GM23248 (cell line): ENCODE measurements around the gene RFX2. TPM values are rescaled to one million over a fixed set of nuclear protein-coding genes. Genes with fewer than 3 reads are reported as not detected.
"Not testable (repeated sequence)": the region's sequence is repeated elsewhere in the genome, so short reads cannot be mapped to it uniquely, and the experiment has no call there.

ENCODE experiments used
- DNase-seq: peaks from one replicate; pipeline ENCODE4 v3.0.0-alpha.2; 2015
- H2AFZ ChIP-seq: fragments of 200-600 bp; sonication (generic); 2 replicates; pipeline ENCODE4 v1.6.1; 2016; ENCODE audit warnings: antibody characterized with exemption
- H3F3A ChIP-seq: fragments of 200-600 bp; sonication (generic); 2 replicates; pipeline ENCODE4 v1.6.1; 2016; ENCODE audit warnings: mild to moderate bottlenecking, antibody characterized with exemption, mixed run types; ENCODE audit not compliant: insufficient read depth
- H3K27ac ChIP-seq: fragments of 200-600 bp; sonication (generic); 2 replicates; pipeline ENCODE4 v1.5.1; 2016; ENCODE audit warnings: mild to moderate bottlenecking
- H3K27me3 ChIP-seq: fragments of 200-600 bp; sonication (generic); replicated peaks from 2 replicates; pipeline ENCODE4 v1.6.1; 2016; ENCODE audit warnings: mild to moderate bottlenecking; ENCODE audit not compliant: insufficient read depth
- H3K36me3 ChIP-seq: fragments of 200-600 bp; sonication (generic); 2 replicates; pipeline ENCODE4 v1.6.1; 2016; ENCODE audit warnings: low read depth, mild to moderate bottlenecking
- H3K4me1 ChIP-seq: fragments of 200-600 bp; sonication (generic); 2 replicates; pipeline ENCODE4 v1.6.1; 2016; ENCODE audit warnings: mild to moderate bottlenecking; ENCODE audit not compliant: insufficient read depth
- H3K4me2 ChIP-seq: fragments of 200-600 bp; sonication (generic); one replicate; pipeline ENCODE4 v1.6.1; 2016; ENCODE audit warnings: mild to moderate bottlenecking; ENCODE audit not compliant: unreplicated experiment
- H3K4me3 ChIP-seq: fragments of 200-600 bp; sonication (generic); 2 replicates; pipeline ENCODE4 v1.5.1; 2016; ENCODE audit warnings: mild to moderate bottlenecking
- H3K79me2 ChIP-seq: fragments of 200-600 bp; sonication (generic); 2 replicates; pipeline ENCODE4 v1.6.1; 2016; ENCODE audit warnings: mild to moderate bottlenecking; ENCODE audit not compliant: insufficient read depth
- H3K9ac ChIP-seq: fragments of 200-600 bp; sonication (generic); 2 replicates; pipeline ENCODE4 v1.6.1; 2016; ENCODE audit warnings: mild to moderate bottlenecking
- H3K9me2 ChIP-seq: fragments of 200-600 bp; sonication (generic); 2 replicates; pipeline ENCODE4 v1.6.1; 2016; ENCODE audit warnings: mixed run types, mild to moderate bottlenecking, moderate library complexity; ENCODE audit not compliant: insufficient read depth
- H3K9me3 ChIP-seq: fragments of 200-600 bp; sonication (generic); one replicate; pipeline ENCODE4 v1.6.1; 2017; ENCODE audit warnings: low read depth
- H4K20me1 ChIP-seq: fragments of 200-600 bp; sonication (generic); 2 replicates; pipeline ENCODE4 v1.6.0; 2016; ENCODE audit not compliant: insufficient read depth
- EZH2 ChIP-seq: fragments of 200-600 bp; sonication (generic); IDR thresholded peaks from 2 replicates; pipeline ENCODE4 v1.6.1; 2018; ENCODE audit warnings: antibody characterized with exemption, mild to moderate bottlenecking; ENCODE audit not compliant: insufficient read depth, poor library complexity, severe bottlenecking
- EZH2phosphoT487 ChIP-seq: fragments of 200-600 bp; sonication (generic); IDR thresholded peaks from 2 replicates; pipeline ENCODE4 v1.6.1; 2018; ENCODE audit warnings: antibody characterized with exemption, moderate library complexity, mild to moderate bottlenecking, low read depth; ENCODE audit not compliant: insufficient read depth
- WGBS, 2 experiments: methylation state at CpG; one replicate each; pipeline ENCODE4 v1.1.6; 2015 to 2017; ENCODE audit warnings: low lambda C conversion rate in 2 of 2, low coverage in 1 of 2; ENCODE audit errors: missing lambda C conversion rate in 2 of 2; 5-methylcytosine and 5-hydroxymethylcytosine counted together
- in situ Hi-C: fragments of 300-500 bp; cut with MboI; formaldehyde crosslinking; loops from 2 replicates; pipeline ENCODE4 v1.15.0; 2020
- polyA plus RNA-seq: library from polyadenylated mRNA; unstranded; fragments of >200 nt; fragmentation: Nextera tagmentation; extraction: Ambion mirVana; gene quantifications from 2 replicates; pipeline ENCODE4 v1.2.1, GENCODE V29; 2016
- total RNA-seq: library from RNA; depleted of rRNA; stranded (reverse); fragments of >200 nt; shearing (Covaris generic); gene quantifications from 2 replicates; pipeline ENCODE4 v1.2.3, GENCODE V29; 2014

The RFX2 gene
- total and polyA plus RNA-seq, 2 experiments from 2014 or later = 11.3 to 13.1 TPM

DNA sequence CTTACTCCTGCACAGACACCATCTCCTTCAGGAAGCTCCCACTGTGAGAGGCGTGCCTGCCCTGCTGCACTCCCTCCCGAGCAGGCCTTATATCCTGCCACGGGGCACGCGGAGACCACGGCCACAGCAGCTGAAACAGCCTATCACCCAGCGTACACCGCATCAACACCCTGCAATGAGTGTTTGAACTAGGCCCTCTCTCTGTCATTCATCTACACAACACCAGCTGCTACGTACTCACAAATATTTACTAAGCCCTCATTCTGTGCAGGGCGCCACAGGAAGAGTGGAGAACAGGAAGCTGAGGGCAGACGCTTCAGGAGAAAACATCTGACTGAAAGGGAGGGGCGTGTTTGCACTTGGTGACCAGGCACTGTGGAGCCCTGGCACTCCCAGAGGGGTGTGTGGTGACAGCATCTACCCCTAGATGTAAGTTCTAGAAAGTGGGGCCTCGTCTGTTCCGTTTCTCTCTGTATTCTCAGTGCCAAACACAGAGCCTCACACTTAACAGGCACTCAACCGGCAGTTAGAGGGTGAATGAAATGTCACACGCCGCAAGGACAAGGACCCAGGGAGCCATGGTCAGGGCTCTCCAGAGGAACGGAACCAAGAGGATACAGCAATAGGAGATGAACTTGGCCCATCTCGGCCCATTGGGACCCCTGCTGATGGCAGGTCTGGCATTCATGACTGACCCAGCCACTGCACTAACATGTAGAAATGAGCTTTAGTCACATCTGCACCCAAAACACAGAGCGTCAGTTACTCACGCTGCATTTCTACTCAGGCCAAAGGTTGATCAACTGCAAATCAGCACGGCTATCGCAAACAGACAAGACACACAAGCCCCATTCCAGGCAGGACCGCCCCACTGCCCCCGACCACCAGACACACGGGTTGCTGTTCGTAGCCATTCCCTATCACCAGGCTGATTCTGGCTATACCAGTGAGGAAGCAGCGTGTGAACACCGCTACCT is 148.0 kb downstream of the RFX2 start:
- WGBS, 2 experiments = 35 to 37% methylated on average over 29 of the region's 29 CpGs
- Histone ChIP-seq H3K4me3 (0 out of 2 replicates have a peak overlapping the region, but pooled peaks have one; percentile 6), H3F3A (peaks cover 21% of the 10 kb centered on the region), H3K79me2 (peaks cover 100% of the 10 kb centered on the region), H3K27ac (peak overlapping the region; percentile 80), H3K9me3 (no peaks in the 10 kb centered on the region), H3K4me2 (peak overlapping the region; percentile 73), H3K9me2 (no peaks in the 10 kb centered on the region), H3K27me3 (no peaks in the 10 kb centered on the region), H2AFZ (no peak overlapping the region), H3K4me1 (peaks cover 35% of the 10 kb centered on the region), H4K20me1 (peaks cover 7% of the 10 kb centered on the region; the same call in 1 of the 2 replicates), H3K9ac (peak overlapping the region; percentile 68), H3K36me3 (no peaks in the 10 kb centered on the region)
- TF ChIP-seq EZH2 (no peak), EZH2phosphoT487 (no peak)
- DNase-seq = peak; percentile 78
- in situ Hi-C loops = no loop called here

DNA sequence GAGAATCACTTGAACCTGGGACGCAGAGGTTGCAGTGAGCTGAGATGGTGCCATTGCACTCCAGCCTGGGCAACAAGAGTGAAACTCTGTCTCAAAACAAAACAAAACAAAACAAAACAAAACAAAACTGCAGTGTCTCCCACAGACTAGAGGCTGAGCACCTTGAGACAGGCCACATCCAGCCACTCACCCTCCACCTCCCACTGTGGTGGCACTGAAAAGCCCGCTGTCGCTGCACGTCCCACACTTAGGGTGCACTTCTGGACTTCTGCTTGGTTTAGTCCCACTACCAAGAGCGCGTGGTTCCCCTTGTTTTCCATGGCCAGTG is 148.7 kb downstream of the RFX2 start:
- H3K4me3 ChIP-seq, in situ Hi-C loops, H3K9me2 ChIP-seq, H4K20me1 ChIP-seq, DNase-seq, H3K27me3 ChIP-seq, H3K36me3 ChIP-seq, H2AFZ ChIP-seq, H3K9me3 ChIP-seq: not testable (repeated sequence)
- Histone ChIP-seq H3K79me2 (peaks cover 100% of the 10 kb centered on the region), H3K9ac (peak overlapping the region; percentile 68), H3F3A (peaks cover 16% of the 10 kb centered on the region), H3K4me1 (peaks cover 29% of the 10 kb centered on the region), H3K4me2 (peak overlapping the region; percentile 73), H3K27ac (peak overlapping the region; percentile 80)
- 95 to 100% methylated on average over 6 of the region's 6 CpGs for WGBS, 2 experiments

DNA sequence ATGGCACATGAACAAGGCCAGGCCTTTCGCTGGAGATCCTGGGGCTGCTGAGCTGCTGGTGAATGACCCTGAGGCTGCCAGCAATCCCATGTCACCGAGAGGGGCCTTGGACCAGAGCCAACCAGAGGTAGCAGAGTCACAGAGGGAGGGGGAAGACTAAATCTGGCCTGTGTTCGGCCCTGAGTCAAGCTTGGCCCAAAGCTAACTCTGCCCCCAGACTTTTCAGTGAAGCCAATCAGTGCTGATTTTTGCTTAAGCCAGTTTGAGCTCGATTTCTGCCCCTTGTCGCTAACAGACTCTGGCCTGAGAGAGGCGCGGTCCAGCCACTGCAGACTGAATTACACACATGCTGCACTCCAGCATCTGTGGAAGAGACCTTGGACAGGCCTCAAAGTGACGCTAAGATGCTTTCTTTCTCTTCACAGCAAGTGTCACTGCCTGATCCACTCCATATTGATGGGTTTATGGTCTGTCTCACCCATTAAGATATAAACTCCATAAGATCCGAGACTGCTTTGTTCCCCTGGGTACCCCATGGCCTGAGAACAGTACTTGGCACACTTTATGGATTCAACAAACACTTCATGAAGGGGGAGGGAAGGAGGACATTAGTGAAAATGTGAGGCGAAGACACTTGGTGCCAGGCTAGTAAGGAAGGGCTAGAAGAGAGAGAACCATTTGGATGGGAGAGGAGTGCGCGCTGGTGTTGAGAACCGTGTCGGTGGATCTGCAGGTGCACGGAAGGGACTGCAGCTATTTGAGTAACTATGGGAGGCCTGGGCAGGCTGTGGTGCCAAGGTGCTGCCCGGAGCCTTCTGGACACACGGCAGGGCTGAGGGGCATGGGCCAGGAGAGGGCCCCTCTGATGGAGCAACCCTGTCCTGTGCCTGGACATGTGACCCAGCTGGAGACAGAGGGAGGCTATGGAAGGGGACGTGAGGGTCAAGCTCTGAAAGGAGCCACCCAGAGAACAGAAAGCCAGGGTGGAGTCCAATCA is 150.0 kb downstream of the RFX2 start:
- no peak overlapping the region for H3K27ac ChIP-seq
- no peak for TF ChIP-seq EZH2
- TF ChIP-seq EZH2phosphoT487 = no peak
- no peak for DNase-seq
- H3K9me2 ChIP-seq = no peaks in the 10 kb centered on the region
- H3F3A ChIP-seq = peaks cover 26% of the 10 kb centered on the region
- peaks cover 100% of the 10 kb centered on the region for H3K79me2 ChIP-seq
- H2AFZ ChIP-seq = no peak overlapping the region
- H3K36me3 ChIP-seq = no peaks in the 10 kb centered on the region
- 76 to 78% methylated on average over 18 of the region's 18 CpGs for WGBS, 2 experiments
- in situ Hi-C loops = no loop called here
- no peak overlapping the region for H3K4me3 ChIP-seq
- peaks cover 19% of the 10 kb centered on the region for H3K4me1 ChIP-seq
- no peak overlapping the region for H3K4me2 ChIP-seq
- no peaks in the 10 kb centered on the region for H3K27me3 ChIP-seq
- no peaks in the 10 kb centered on the region for H3K9me3 ChIP-seq
- no peak overlapping the region for H3K9ac ChIP-seq
- peaks cover 4% of the 10 kb centered on the region; the same call in 1 of the 2 replicates for H4K20me1 ChIP-seq

DNA sequence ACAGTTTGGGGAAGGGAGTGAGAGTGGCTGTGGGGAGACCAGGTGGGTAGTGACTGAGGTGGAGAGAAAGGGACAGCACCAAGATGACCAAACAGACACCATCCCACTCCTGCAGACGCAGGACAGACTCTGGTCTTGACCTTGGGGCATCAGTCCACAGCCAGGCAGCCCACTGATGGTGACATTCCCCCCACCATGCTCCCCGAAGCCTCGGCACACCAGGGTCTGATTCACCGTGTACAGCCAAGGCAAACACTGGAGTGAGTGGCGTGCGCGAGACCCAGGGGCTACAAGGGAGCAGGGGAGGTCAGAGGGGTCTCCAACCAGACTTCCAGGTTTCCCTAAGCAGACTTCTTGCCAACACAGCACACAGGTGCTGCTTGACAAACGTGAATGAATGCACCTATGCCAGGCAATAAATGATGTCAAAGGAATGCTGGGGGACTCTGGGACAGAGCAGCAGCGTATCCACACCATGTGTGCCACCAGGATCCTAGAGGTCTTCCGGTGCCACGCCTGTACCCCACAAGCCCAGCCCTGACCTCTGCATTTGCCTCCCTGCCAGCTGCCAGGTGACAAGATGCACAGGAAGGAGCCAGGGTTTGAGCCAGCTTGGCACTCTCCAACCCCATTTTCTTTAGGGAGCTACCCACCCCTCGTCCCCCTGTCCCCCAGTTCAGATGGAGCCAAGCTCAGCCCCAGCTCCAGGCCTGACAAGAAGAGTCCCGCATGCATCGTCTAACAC is 150.9 kb downstream of the RFX2 start:
- 88 to 89% methylated on average over 14 of the region's 14 CpGs for WGBS, 2 experiments
- peaks cover 27% of the 10 kb centered on the region for H3K4me1 ChIP-seq
- H4K20me1 ChIP-seq = peaks cover 4% of the 10 kb centered on the region; the same call in 1 of the 2 replicates
- peaks cover 34% of the 10 kb centered on the region for H3F3A ChIP-seq
- H3K27me3 ChIP-seq = no peaks in the 10 kb centered on the region
- TF ChIP-seq EZH2 = no peak
- no peak for TF ChIP-seq EZH2phosphoT487
- no peak overlapping the region for H3K9ac ChIP-seq
- no peaks in the 10 kb centered on the region for H3K36me3 ChIP-seq
- no peaks in the 10 kb centered on the region for H3K9me2 ChIP-seq
- H3K4me2 ChIP-seq = no peak overlapping the region
- H3K79me2 ChIP-seq = peaks cover 100% of the 10 kb centered on the region
- H2AFZ ChIP-seq = no peak overlapping the region
- in situ Hi-C loops = no loop called here
- no peak overlapping the region for H3K4me3 ChIP-seq
- DNase-seq = no peak
- no peak overlapping the region for H3K27ac ChIP-seq
- no peaks in the 10 kb centered on the region for H3K9me3 ChIP-seq
